HG03521 (cell line): ENCODE measurements around the gene LIMS4.
"Not testable (repeated sequence)": the region's sequence is repeated elsewhere in the genome, so short reads cannot be mapped to it uniquely, and the experiment has no call there.

Source experiments
- ATAC-seq: cut with Tn5 transposase; IDR thresholded peaks from one replicate; pipeline ENCODE4 v1.9.1; 2021; ENCODE audit warnings: mild to moderate bottlenecking, moderate library complexity; ENCODE audit not compliant: unreplicated experiment

Gene LIMS4, protein sequence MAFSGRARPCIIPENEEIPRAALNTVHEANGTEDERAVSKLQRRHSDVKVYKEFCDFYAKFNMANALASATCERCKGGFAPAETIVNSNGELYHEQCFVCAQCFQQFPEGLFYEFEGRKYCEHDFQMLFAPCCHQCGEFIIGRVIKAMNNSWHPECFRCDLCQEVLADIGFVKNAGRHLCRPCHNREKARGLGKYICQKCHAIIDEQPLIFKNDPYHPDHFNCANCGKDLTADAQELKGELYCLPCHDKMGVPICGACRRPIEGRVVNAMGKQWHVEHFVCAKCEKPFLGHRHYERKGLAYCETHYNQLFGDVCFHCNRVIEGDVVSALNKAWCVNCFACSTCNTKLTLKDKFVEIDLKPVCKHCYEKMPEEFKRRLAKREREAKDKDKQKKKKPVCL

DNA sequence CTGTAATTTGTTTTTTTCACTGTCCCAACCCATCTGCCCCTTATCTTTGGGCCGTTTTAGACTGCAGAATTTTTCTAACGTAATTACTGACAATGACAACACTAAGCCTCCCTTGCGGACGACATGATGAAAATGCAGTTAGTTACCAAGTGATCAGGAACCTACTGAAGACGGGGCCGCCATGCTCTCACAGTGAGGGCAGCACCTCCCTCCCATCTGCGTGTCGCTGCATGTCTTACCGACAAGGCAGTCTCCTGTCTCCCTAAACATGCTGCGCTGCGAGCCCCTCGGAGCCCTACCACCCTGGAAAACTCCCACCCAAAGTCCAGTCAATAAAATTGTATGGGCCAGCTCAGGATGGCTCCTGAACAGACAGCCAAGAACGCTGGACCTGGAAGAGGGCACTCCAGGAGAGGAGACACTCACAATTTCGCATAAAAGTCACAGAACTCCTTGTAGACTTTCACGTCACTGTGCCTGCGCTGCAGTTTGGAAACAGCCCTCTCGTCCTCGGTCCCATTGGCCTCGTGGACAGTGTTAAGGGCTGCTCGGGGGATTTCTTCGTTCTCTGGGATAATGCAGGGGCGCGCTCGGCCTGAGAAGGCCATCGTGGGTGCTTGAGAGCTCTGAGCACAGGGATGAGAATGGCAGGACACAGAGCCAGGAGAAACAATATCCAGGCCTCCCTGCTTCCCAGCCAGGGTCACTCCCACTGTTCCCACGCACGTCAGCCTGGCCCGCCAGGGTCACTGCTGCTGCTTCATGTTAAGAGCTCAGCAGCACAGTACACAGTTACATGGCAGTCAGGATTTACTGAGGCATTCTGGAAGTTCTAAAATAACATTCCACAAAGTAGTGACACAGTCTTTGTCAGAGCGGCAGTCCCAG is at the start of gene LIMS4:
Gene LIMS4 (minus strand): TSS at position 646 of the 888 bp plus-strand sequence. CDS start 38 bp downstream, at position 608.
- ATAC-seq, result not testable (repeated sequence)

DNA sequence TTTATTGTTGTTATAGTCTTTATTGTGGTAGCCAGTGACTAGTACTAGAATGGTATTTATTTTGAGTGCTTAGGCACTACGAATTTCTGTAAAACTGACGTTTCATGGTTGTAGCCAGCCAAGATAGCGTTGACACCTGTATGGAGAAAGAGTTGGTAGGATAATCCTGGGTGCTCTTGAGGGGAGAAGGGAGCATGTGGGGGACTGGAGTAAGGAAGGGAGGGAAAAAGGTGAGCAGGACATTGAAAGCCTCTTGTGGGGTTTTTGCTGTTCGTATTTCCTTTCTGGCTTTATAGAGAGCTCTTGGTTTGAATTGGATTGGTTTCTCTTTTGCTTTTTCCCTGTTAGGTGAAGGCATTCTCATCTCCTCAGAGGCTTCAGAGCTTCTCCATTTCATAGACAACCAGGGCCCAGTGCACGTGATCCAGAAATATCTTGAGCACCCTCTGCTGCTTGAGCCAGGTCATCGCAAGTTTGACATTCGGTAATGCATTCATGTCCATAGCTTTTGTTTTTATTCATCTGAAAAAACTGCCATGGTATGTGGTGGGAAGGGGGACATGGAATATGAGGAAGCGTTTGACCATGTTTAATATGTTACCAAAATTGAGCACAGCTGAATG is 27.2 kb upstream of the LIMS4 start:
- peak; percentile 90 for ATAC-seq

DNA sequence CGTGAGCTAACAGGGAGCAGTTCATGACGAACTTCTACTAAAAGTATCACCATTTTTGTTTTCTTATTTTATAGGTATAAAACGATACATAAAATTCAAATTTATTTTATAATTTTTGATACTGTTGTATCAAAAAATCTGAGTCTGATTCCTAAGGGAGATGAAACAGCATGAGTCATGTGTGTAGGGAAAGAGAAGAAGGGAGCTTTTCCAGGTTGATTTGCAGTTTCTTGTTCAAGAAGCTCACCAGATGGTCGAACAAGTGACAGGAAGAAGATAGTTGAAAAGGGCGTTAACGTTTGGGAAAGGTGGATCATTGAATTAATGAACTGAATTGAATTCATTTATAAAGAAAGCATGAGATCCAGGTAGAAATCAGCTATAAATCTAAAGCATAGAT is 23.4 kb upstream of the LIMS4 start:
- not testable (repeated sequence) for ATAC-seq

DNA sequence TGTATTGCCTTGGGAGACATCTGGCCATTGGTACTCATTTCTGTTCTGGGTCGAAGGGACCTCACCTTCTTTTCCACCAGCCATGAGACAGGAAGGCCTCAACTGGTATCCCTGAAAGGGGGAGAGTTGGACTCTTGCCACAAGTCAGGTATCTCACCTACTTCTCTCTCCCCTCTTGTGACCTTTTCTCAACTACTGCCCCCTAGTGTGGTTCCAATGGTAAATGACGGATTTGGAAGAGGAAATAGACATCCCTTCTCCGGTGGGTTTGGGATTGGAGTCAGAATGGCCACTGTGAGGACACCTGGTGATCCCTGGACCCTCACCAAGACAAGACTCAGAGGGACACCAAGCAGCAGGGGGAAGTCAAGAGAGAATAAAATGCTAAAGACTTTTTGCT is 21.9 kb upstream of the LIMS4 start:
- not testable (repeated sequence) for ATAC-seq

DNA sequence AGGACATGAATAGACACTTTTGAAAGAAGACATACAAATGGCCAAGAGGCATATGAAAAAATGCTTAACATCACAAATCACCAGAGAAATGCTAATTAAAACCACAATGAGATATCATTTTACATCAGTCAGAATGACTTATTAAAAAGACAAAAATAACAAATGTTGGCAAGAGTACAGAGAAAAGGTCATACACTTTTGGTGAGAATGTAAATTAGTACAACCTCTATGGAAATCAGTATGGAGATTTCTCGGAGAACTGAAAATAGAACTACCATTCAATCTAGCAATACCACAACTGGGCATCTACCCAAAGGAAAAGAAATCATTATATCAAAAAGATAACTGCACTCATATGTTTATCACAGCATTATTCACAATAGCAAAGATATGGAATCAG is 16.4 kb upstream of the LIMS4 start:
- not testable (repeated sequence) for ATAC-seq

DNA sequence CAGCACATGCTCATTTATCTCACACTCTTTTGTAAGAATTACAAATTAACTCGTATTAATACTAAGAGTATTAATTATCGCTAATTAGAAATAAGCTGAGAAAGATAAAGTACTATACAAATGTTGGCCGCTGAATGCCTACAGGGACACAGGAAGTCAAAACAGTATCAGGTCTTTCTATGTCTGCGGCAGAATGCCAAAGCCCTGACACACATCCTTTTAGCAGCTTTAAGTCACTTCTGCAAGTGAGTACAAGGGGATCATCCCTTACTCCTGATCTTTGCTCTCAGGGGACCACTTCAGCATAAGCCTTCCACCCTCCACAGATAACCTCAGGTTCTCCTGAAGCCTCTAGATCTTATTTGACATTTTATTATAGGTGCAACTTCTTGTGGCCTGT is 10.1 kb upstream of the LIMS4 start:
- not testable (repeated sequence) for ATAC-seq

DNA sequence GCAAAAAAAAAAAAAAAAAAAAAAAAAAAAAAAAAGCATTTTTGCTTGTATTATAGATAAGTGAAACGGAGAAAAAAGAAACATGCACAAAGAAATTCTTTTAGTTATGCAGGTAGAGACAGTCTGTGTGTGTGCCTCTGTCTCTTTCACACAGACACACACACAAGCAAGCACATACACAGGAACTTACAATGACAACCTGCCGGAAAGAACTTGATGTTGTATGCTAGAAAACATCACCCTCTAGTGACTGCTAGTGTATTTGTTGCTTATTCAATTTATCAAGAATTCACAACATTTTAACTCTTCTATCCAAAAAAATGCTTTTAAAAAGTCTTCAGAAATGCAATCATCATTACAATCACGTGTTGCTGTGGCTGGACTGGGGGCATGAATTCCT is 8.6 kb upstream of the LIMS4 start:
- not testable (repeated sequence) for ATAC-seq

DNA sequence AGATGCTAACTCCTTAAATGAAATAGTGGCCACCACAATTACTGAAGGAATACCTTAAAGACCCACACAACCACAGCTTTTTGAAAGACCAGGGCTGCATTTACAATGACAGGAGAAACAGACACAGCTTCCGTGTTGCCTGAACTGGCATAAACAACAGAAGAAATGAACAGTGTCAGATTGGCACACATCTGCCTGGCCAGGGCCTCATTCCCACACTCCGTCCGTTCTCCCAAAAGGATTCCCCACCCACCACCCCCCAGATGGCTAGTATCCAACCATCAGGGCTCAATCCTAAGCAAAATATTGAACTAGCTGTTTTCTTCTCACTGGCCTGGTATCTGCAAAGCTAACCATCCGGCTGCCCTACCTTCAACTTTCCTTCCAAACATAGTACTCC is 7.5 kb upstream of the LIMS4 start:
- not testable (repeated sequence) for ATAC-seq

DNA sequence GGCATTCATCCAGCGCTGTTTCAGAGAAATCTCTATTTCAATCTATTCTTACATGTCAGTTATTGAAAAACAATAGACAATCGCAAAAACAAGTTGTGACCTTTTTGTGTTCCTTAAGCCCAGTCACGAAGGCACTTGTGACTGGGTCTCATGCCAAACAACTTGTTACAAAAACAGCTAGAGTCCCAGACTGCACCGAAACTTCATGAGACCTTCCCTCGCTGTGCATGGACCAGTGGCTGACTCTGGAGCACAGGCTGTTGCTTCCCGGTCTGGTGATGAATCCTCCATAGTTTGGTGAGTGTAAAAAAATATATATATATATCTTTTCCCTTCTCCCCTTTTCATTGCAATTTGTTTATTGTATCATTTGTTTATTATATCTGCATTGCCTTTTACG is 4.8 kb upstream of the LIMS4 start:
- not testable (repeated sequence) for ATAC-seq

DNA sequence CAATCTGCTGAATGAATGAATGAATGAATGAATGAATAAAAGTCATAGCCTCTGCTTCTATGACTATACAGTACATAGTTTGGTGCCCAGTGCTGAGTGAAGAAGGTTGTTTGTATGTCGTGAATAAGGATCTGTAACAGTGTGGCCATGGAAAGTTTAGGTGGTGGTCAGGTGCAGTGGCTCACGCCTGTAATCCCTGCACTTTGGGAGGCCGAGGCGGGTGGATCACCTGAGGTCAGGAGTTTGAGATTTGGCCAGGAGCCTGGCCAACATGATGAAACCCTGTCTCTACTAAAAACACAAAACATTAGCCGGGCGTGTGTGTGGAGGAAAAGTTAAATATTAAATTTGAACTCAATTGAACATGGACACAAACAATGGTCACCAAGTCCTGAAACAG is 4.3 kb upstream of the LIMS4 start:
- not testable (repeated sequence) for ATAC-seq

DNA sequence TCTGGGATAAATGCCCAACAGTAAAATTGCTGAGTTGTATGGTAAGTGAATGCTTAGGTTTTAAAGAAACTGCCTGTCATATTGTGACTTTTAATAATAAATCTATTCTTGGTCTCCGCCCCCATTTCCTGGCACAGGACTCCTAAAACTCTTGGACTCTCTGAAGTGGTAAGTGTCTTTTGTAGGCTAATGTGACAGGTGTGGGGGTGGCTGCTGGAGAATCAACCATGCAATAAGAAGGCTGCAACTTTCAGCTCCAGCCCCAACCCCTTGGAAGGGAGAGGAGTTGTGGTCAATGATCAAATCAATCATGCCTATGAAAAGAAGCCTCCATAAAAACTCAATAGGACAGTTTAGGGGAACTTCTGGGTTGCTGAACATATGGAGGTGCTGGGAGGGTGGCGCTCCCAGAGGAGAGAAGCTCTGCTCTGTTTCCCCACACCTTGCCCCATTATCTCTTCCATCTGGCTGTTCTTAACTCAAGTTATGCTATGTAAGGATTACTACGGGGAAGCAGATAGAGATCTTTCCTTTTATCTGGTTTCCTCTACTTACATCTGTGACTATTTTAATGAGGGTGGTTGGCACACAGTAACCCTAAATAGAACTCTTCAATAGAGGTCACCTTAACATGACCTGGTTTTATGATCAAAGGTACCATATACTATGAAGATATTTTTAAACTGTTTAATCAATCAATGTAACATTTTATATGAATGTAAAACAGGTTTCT is 3.2 kb upstream of the LIMS4 start:
- ATAC-seq, result not testable (repeated sequence)

DNA sequence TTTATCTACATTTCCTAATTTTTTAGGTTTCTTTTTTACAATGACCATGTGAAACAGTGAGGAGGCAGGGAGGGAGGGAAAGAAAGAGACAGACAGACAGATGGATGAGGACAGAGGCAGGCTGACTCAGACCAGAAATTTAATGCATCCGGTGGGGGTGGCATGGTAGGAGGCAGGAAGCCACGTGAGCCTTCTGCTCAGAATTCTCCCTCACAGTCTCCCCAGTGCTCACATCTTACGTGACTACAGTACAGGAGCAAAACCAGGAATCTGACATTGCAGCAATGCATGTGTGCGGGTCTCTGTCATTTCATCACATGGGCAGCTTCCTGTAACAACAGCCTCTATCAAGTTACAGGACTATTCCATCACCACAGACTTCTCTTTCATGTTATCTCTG is 2.3 kb upstream of the LIMS4 start:
- peak; percentile 95 for ATAC-seq

DNA sequence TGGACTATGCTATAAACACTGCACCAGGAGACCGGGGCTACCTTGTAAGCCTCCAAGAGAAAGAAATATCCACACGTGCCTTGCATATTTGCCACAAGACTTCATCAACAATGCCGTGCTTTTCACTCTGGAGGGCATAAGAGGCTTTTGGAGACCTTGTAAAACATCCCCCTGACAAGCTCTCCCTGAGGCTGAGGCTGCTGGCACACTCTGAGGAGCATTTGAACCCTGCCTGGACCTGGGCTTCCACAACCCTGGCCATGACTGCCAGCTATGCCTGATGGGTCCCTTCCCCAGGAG is 393 bp upstream of the LIMS4 start:
- not testable (repeated sequence) for ATAC-seq

DNA sequence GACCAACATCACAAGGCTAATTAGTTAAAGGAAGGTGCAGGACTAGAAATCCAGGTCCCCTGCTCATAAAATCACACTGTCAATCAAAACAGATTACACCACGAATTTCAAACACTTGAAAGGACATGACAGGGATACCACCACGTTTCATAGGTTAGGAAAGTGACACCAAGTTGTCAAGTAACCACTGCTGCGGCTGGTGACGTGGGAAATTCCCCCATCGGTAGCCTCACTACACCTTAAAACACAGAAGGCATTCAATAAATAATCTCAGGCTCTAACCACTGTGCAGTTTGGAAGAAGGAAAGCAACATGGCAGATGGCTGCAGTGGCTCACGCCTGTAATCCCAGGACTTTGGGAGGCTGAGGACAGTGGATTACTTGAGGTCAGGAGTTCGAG is 3.7 kb downstream of the LIMS4 start:
- ATAC-seq, result not testable (repeated sequence)

DNA sequence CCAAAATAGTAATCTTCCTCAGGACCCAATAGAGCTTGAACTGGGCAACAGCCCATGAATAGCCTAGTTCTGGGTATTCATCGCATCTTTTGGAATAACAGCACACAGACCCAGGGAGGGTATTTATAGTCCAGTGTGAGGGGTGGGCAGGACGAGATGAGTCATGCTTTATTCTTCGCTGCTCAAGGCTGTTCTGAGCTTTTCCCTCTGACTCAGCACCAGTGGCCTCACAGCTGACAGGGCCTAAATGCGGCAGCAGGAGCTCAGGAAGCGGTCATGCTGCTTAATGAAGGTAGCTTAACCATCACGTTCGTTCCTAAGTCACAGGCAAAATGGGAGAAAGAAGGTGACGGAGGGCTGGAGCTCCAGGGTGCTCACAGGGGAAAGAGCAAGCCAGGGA is 7.3 kb downstream of the LIMS4 start:
- peak; percentile 62 for ATAC-seq

DNA sequence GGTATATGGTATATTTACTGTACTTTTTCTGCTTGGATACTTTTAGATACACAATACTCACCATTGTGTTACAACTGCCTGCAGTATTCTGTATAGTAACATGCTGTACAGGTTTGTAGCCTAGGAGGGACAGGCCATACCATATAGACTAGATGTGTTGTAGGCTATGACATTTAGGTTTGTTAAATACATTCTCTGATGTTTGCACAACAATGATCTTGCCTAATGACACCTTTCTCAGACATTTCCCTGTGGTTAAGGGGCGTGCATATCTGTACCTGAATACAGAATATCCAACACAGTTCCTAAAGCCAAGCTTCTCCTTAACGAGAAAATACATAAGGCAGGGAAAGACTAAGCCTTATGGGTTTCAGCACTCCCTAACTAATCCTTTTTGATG is 10.2 kb downstream of the LIMS4 start:
- not testable (repeated sequence) for ATAC-seq

DNA sequence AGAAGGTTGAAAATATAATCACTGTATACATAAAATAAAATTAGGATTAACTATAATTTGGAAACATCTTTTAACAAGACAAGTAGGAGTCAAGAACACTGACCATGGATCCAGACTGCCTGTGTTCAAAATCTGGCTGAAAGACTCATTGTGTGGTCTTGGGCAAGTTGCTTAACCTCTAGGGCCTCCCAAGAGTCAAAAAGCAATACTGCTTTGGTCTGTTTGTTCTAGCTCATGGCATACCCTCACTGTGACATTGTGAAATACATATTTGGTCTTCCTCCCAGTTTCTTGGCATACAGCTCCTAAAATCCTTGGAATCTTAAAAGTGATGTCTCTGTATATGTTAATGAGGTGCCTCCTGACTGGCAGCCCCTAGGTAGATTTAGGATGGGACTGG is 12.3 kb downstream of the LIMS4 start:
- not testable (repeated sequence) for ATAC-seq

DNA sequence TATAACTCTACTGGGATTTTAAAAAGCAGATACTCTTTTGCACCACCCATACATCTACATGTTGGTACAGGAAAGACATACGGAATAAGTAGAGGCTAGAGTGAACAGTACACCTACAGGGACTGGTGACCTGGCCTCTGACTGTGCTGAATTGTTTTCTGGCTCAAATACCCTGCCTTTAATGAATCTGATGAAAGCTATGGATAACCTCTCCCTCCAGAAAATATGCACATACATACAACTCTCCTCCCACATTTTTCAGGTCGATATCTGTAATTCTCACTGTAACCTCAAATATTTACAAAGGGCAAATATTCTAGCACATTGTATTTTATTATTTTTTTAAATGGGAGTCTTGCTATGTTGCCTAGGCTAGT is 15.4 kb downstream of the LIMS4 start:
- ATAC-seq, result not testable (repeated sequence)

DNA sequence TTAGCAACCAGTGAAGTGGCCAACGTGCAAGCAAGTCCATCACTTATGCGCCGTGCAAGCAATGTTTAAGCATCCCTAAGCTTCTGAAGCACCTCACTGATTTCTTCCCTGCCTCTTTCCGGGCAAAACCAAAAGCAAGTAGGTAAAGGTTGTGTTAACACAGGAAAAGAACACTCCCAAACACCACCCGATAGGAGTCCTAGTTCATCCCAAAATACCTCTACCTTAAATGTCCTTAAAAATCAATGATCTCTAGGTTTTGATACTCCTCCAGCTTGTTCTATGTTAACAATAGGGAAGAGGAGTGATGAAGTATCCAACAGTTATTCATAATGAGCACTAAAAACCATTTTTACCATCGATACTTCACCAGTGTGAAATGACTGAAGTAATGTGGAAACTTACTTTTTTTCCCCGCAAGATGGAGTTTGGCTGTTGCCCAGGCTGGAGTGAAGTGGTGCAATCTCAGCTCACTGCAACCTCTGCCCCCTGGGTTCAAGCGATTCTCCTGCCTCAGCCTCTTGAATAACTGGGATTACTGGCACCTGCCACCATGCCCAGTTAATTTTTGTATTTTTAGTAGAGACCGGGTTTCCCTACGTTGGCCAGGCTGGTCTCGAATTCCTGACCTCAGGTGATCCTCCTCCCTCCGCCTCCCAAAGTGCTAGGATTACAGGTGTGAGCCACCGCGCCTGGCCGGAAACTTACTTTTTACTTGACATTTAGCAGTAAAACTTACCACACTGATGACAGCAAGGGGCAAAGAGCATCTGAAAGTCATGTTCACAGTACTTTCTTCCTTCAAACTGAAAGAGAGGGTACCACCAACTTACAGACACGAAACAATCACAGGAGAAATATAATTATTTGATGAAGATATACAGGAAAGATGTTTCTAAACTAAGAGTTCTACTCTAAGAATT is 16.1 kb downstream of the LIMS4 start:
- not testable (repeated sequence) for ATAC-seq
